GM19455 (cell line): ENCODE results near the gene VMP1.
A peak's percentile ranks its signal among the peaks of the same experiment; 100 is the strongest.
"Not testable (repeated sequence)": the region's sequence is repeated elsewhere in the genome, so short reads cannot be mapped to it uniquely, and the experiment has no call there.

ENCODE experiments used
- ATAC-seq: cut with Tn5 transposase; IDR thresholded peaks from one replicate; pipeline ENCODE4 v1.9.1; 2021; ENCODE audit not compliant: unreplicated experiment

Gene VMP1

GRCh38 chr17:59753522-59754467 is 46.3 kb downstream of the VMP1 start:
- peak; percentile 55 for ATAC-seq

- no peak for ATAC-seq
Measured at GRCh38 chr17:59754552-59754951, 47.1 kb downstream of the VMP1 start.

- not testable (repeated sequence) for ATAC-seq
Measured at GRCh38 chr17:59755069-59755468, 47.6 kb downstream of the VMP1 start.

- no peak for ATAC-seq
Measured at GRCh38 chr17:59756236-59756818, 48.9 kb downstream of the VMP1 start.

GRCh38 chr17:59757043-59757442 is 49.6 kb downstream of the VMP1 start:
- no peak for ATAC-seq

GRCh38 chr17:59757470-59757869 is 50.0 kb downstream of the VMP1 start:
- ATAC-seq: no peak

GRCh38 chr17:59757881-59758385 is 50.5 kb downstream of the VMP1 start:
- ATAC-seq: no peak

- ATAC-seq: not testable (repeated sequence)
Measured at GRCh38 chr17:59758998-59759651, 51.7 kb downstream of the VMP1 start.

GRCh38 chr17:59760160-59760559 is 52.7 kb downstream of the VMP1 start:
- ATAC-seq: no peak

- ATAC-seq: no peak
Measured at GRCh38 chr17:59761385-59762048, 54.1 kb downstream of the VMP1 start.

GRCh38 chr17:59762049-59762823 is 54.8 kb downstream of the VMP1 start:
- ATAC-seq: no peak

- ATAC-seq: no peak
Measured at GRCh38 chr17:59762824-59763374, 55.4 kb downstream of the VMP1 start.

- ATAC-seq: no peak
Measured at GRCh38 chr17:59763861-59764260, 56.4 kb downstream of the VMP1 start.

- no peak for ATAC-seq
Measured at GRCh38 chr17:59764292-59764741, 56.9 kb downstream of the VMP1 start.

- no peak for ATAC-seq
Measured at GRCh38 chr17:59765038-59765437, 57.6 kb downstream of the VMP1 start.

GRCh38 chr17:59766491-59766890 is 59.0 kb downstream of the VMP1 start:
- ATAC-seq: no peak

- ATAC-seq: no peak
Measured at GRCh38 chr17:59767176-59767575, 59.7 kb downstream of the VMP1 start.

- ATAC-seq: no peak
Measured at GRCh38 chr17:59769887-59770286, 62.4 kb downstream of the VMP1 start.

- ATAC-seq: no peak
Measured at GRCh38 chr17:59771093-59771492, 63.6 kb downstream of the VMP1 start.

- ATAC-seq: no peak
Measured at GRCh38 chr17:59775786-59776350, 68.4 kb downstream of the VMP1 start.
